Calu3 (cell line): ENCODE measurements around the gene ANKS1B. TPM values are rescaled to one million over a fixed set of nuclear protein-coding genes. Genes with fewer than 3 reads are reported as not detected.

ENCODE experiments used
- BruUV-seq: library from RNA; stranded (reverse); fragments of 400-500 nt; replicated peaks from 2 replicates; lab custom pipeline; 2021; lab: Mats Ljungman, UMichigan
- CTCF ChIA-PET: fragments of 300-600 bp; sonication (Branson Sonifier 250); formaldehyde crosslinking; loops from one replicate; lab custom pipeline; 2022; ENCODE audit warnings: antibody characterized with exemption; lab: Charles Lee
- DNase-seq: peaks from one replicate; pipeline ENCODE4 v3.0.0; 2022
- H3K27ac Mint-ChIP-seq: one replicate; pipeline ENCODE4 v1.8.0; 2022; ENCODE audit warnings: mixed read lengths; ENCODE audit not compliant: unreplicated experiment
- H3K27me3 Mint-ChIP-seq: one replicate; pipeline ENCODE4 v1.8.0; 2022; ENCODE audit warnings: mixed read lengths; ENCODE audit not compliant: unreplicated experiment
- H3K36me3 Mint-ChIP-seq: one replicate; pipeline ENCODE4 v1.8.0; 2022; ENCODE audit warnings: mild to moderate bottlenecking, moderate library complexity, mixed read lengths; ENCODE audit not compliant: insufficient read depth, unreplicated experiment
- H3K4me1 Mint-ChIP-seq: one replicate; pipeline ENCODE4 v1.8.0; 2022; ENCODE audit warnings: mild to moderate bottlenecking, low read depth, mixed read lengths; ENCODE audit not compliant: unreplicated experiment
- H3K4me3 Mint-ChIP-seq: one replicate; pipeline ENCODE4 v1.8.0; 2022; ENCODE audit warnings: mild to moderate bottlenecking, low read depth, moderate library complexity, mixed read lengths; ENCODE audit not compliant: unreplicated experiment
- H3K9me3 Mint-ChIP-seq: one replicate; pipeline ENCODE4 v1.8.0; 2022; ENCODE audit warnings: low read depth, mixed read lengths; ENCODE audit not compliant: unreplicated experiment
- CTCF ChIP-seq: fragments of 200-600 bp; IDR thresholded peaks from one replicate; pipeline ENCODE4 v1.8.0; 2022; ENCODE audit warnings: antibody characterized with exemption; ENCODE audit not compliant: unreplicated experiment
- intact Hi-C: fragments of 100-400 bp; cut with micrococcal nuclease; formaldehyde crosslinking; loops from one replicate; pipeline ENCODE4 v1.10.0; 2022; ENCODE audit not compliant: unreplicated experiment
- total RNA-seq: library from RNA; stranded (reverse); gene quantifications from 2 replicates; pipeline ENCODE4 v1.2.3, GENCODE V29; 2022

ANKS1B gene
- total RNA-seq, 1 experiment from 2014 or later = 1.7 TPM

- no peak for TF ChIP-seq CTCF
- Mint-ChIP-seq H3K4me3 (no peak overlapping the region), H3K4me1 (no peaks in the 10 kb centered on the region), H3K9me3 (no peaks in the 10 kb centered on the region), H3K27me3 (no peaks in the 10 kb centered on the region), H3K36me3 (no peaks in the 10 kb centered on the region), H3K27ac (no peak overlapping the region)
- no peak for DNase-seq
- CTCF ChIA-PET = interaction anchor here (0.6 kb wide), 1 partner anchor 94 kb away, joined by 3 read pairs; no protein-coding TSS in a partner anchor
- intact Hi-C loops = no loop called here
- BruUV-seq = no TSS peak
These were observed 7.2 kb downstream of the ANKS1B start for GRCh38 chr12:99977550-99977949.

- no peaks in the 10 kb centered on the region for H3K36me3 Mint-ChIP-seq
- intact Hi-C loops = no loop called here
- H3K27me3 Mint-ChIP-seq = no peaks in the 10 kb centered on the region
- TF ChIP-seq CTCF = no peak
- no TSS peak for BruUV-seq
- no peaks in the 10 kb centered on the region for H3K9me3 Mint-ChIP-seq
- CTCF ChIA-PET = interaction anchor here (0.6 kb wide), 1 partner anchor 42 kb away, joined by 4 read pairs; no protein-coding TSS in a partner anchor
- no peaks in the 10 kb centered on the region for H3K4me1 Mint-ChIP-seq
- H3K4me3 Mint-ChIP-seq = no peak overlapping the region
- DNase-seq = no peak
- H3K27ac Mint-ChIP-seq = no peak overlapping the region
These were observed 8.0 kb downstream of the ANKS1B start for GRCh38 chr12:99976762-99977161.

- no peaks in the 10 kb centered on the region for H3K9me3 Mint-ChIP-seq
- intact Hi-C loops = no loop called here
- no peak overlapping the region for H3K4me3 Mint-ChIP-seq
- no peak overlapping the region for H3K27ac Mint-ChIP-seq
- no peak for TF ChIP-seq CTCF
- BruUV-seq = no TSS peak
- no peaks in the 10 kb centered on the region for H3K27me3 Mint-ChIP-seq
- no peaks in the 10 kb centered on the region for H3K36me3 Mint-ChIP-seq
- no peak for DNase-seq
- no peaks in the 10 kb centered on the region for H3K4me1 Mint-ChIP-seq
- CTCF ChIA-PET = interaction anchor here (0.6 kb wide), 1 partner anchor 20 kb away, joined by 3 read pairs; no protein-coding TSS in a partner anchor
These were observed 9.4 kb downstream of the ANKS1B start for GRCh38 chr12:99975321-99975720.

- BruUV-seq = no TSS peak
These were observed 10.6 kb downstream of the ANKS1B start for GRCh38 chr12:99974146-99974545.

More at GRCh38 chr12:99974146-99974545, 10.6 kb downstream of the ANKS1B start:
- Mint-ChIP-seq H3K36me3 (no peaks in the 10 kb centered on the region), H3K27ac (no peak overlapping the region), H3K4me3 (no peak overlapping the region), H3K27me3 (no peaks in the 10 kb centered on the region), H3K4me1 (no peaks in the 10 kb centered on the region), H3K9me3 (no peaks in the 10 kb centered on the region)
- no peak for TF ChIP-seq CTCF
- intact Hi-C loops = no loop called here
- DNase-seq = no peak
- CTCF ChIA-PET = no interaction called here
